Calu3 (cell line): Measurements from ENCODE around the gene ZNF648. TPM values are rescaled to one million over a fixed set of nuclear protein-coding genes. Genes with fewer than 3 reads are reported as not detected.

ENCODE experiments used
- BruUV-seq: library from RNA; stranded (reverse); fragments of 400-500 nt; replicated peaks from 2 replicates; lab custom pipeline; 2021; lab: Mats Ljungman, UMichigan
- CTCF ChIA-PET: fragments of 300-600 bp; sonication (Branson Sonifier 250); formaldehyde crosslinking; loops from one replicate; lab custom pipeline; 2022; ENCODE audit warnings: antibody characterized with exemption; lab: Charles Lee
- DNase-seq: peaks from one replicate; pipeline ENCODE4 v3.0.0; 2022
- H3K27ac Mint-ChIP-seq: one replicate; pipeline ENCODE4 v1.8.0; 2022; ENCODE audit warnings: mixed read lengths; ENCODE audit not compliant: unreplicated experiment
- H3K27me3 Mint-ChIP-seq: one replicate; pipeline ENCODE4 v1.8.0; 2022; ENCODE audit warnings: mixed read lengths; ENCODE audit not compliant: unreplicated experiment
- H3K36me3 Mint-ChIP-seq: one replicate; pipeline ENCODE4 v1.8.0; 2022; ENCODE audit warnings: mild to moderate bottlenecking, moderate library complexity, mixed read lengths; ENCODE audit not compliant: insufficient read depth, unreplicated experiment
- H3K4me1 Mint-ChIP-seq: one replicate; pipeline ENCODE4 v1.8.0; 2022; ENCODE audit warnings: mild to moderate bottlenecking, low read depth, mixed read lengths; ENCODE audit not compliant: unreplicated experiment
- H3K4me3 Mint-ChIP-seq: one replicate; pipeline ENCODE4 v1.8.0; 2022; ENCODE audit warnings: mild to moderate bottlenecking, low read depth, moderate library complexity, mixed read lengths; ENCODE audit not compliant: unreplicated experiment
- H3K9me3 Mint-ChIP-seq: one replicate; pipeline ENCODE4 v1.8.0; 2022; ENCODE audit warnings: low read depth, mixed read lengths; ENCODE audit not compliant: unreplicated experiment
- CTCF ChIP-seq: fragments of 200-600 bp; IDR thresholded peaks from one replicate; pipeline ENCODE4 v1.8.0; 2022; ENCODE audit warnings: antibody characterized with exemption; ENCODE audit not compliant: unreplicated experiment
- intact Hi-C: fragments of 100-400 bp; cut with micrococcal nuclease; formaldehyde crosslinking; loops from one replicate; pipeline ENCODE4 v1.10.0; 2022; ENCODE audit not compliant: unreplicated experiment
- total RNA-seq: library from RNA; stranded (reverse); gene quantifications from 2 replicates; pipeline ENCODE4 v1.2.3, GENCODE V29; 2022

ZNF648 gene
- total RNA-seq, 1 experiment from 2014 or later: not detected

- TF ChIP-seq CTCF: no peak
- BruUV-seq: no TSS peak
- Mint-ChIP-seq H3K27ac (no peak overlapping the region), H3K4me3 (no peak overlapping the region), H3K27me3 (peaks cover 67% of the 10 kb centered on the region), H3K4me1 (no peaks in the 10 kb centered on the region), H3K9me3 (no peaks in the 10 kb centered on the region), H3K36me3 (no peaks in the 10 kb centered on the region)
- CTCF ChIA-PET: interaction anchor here (0.9 kb wide), 1 partner anchor 10 kb away, joined by 8 read pairs; no protein-coding TSS in a partner anchor
- DNase-seq: no peak
- intact Hi-C loops: no loop called here
These were observed 3.1 kb upstream of the ZNF648 start for GRCh38 chr1:182064611-182065010.

GRCh38 chr1:182062223-182062622 lies 711 bp upstream of the ZNF648 start:
- intact Hi-C loops: no loop called here
- Mint-ChIP-seq H3K4me3 (no peak overlapping the region), H3K27ac (no peak overlapping the region), H3K36me3 (no peaks in the 10 kb centered on the region), H3K9me3 (no peaks in the 10 kb centered on the region), H3K4me1 (no peaks in the 10 kb centered on the region), H3K27me3 (peaks cover 67% of the 10 kb centered on the region)
- BruUV-seq: no TSS peak
- no peak for TF ChIP-seq CTCF
- CTCF ChIA-PET: no interaction called here
- no peak for DNase-seq

GRCh38 chr1:182060877-182061276 lies 635 bp downstream of the ZNF648 start:
- no peak for TF ChIP-seq CTCF
- no peaks in the 10 kb centered on the region for H3K36me3 Mint-ChIP-seq
- no peak overlapping the region for H3K27ac Mint-ChIP-seq
- peaks cover 60% of the 10 kb centered on the region for H3K27me3 Mint-ChIP-seq
- no peaks in the 10 kb centered on the region for H3K4me1 Mint-ChIP-seq
- no peak for DNase-seq
- CTCF ChIA-PET: no interaction called here
- H3K9me3 Mint-ChIP-seq: no peaks in the 10 kb centered on the region
- BruUV-seq: no TSS peak
- H3K4me3 Mint-ChIP-seq: no peak overlapping the region
- intact Hi-C loops: no loop called here

GRCh38 chr1:182059936-182060335 lies 1.6 kb downstream of the ZNF648 start:
- no peak overlapping the region for H3K27ac Mint-ChIP-seq
- DNase-seq: no peak
- intact Hi-C loops: loop anchor here (10.0 kb wide), 1 partner anchor 125 kb away; no protein-coding TSS in a partner anchor
- H3K4me3 Mint-ChIP-seq: no peak overlapping the region
- no TSS peak for BruUV-seq
- no peaks in the 10 kb centered on the region for H3K36me3 Mint-ChIP-seq
- no peaks in the 10 kb centered on the region for H3K4me1 Mint-ChIP-seq
- CTCF ChIA-PET: no interaction called here
- TF ChIP-seq CTCF: no peak
- H3K27me3 Mint-ChIP-seq: peaks cover 50% of the 10 kb centered on the region
- no peaks in the 10 kb centered on the region for H3K9me3 Mint-ChIP-seq
